ENCODE data around the gene LMLN.
"Not testable (repeated sequence)": the region's sequence is repeated elsewhere in the genome, so short reads cannot be mapped to it uniquely, and the experiment has no call there.

Gene LMLN

GRCh38 chr3:198025644-198026043 is 65.6 kb downstream of the LMLN start:
- DNase-seq (ENCODE audit: low read depth in 3 of 3) = no peak

GRCh38 chr3:198026620-198027019 is 66.6 kb downstream of the LMLN start:
- DNase-seq (ENCODE audit: low read depth in 3 of 3) = no peak

GRCh38 chr3:198027045-198027798 is 67.2 kb downstream of the LMLN start:
- DNase-seq (ENCODE audit: low read depth in 3 of 3) = no peak

- no peak for DNase-seq (ENCODE audit: low read depth in 3 of 3)
Measured at GRCh38 chr3:198027799-198028390, 67.9 kb downstream of the LMLN start.

- no peak for DNase-seq (ENCODE audit: low read depth in 3 of 3)
Measured at GRCh38 chr3:198028718-198029117, 68.7 kb downstream of the LMLN start.

- no peak for DNase-seq (ENCODE audit: low read depth in 3 of 3)
Measured at GRCh38 chr3:198030125-198030524, 70.1 kb downstream of the LMLN start.

GRCh38 chr3:198030726-198031125 is 70.7 kb downstream of the LMLN start:
- no peak for DNase-seq (ENCODE audit: low read depth in 3 of 3)

GRCh38 chr3:198032039-198032936 is 72.3 kb downstream of the LMLN start:
- no peak for DNase-seq (ENCODE audit: low read depth in 3 of 3)

GRCh38 chr3:198043119-198043518 is 83.1 kb downstream of the LMLN start:
- DNase-seq (ENCODE audit: low read depth in 3 of 3) = no peak

- no peak for DNase-seq (ENCODE audit: low read depth in 3 of 3)
Measured at GRCh38 chr3:198046120-198046857, 86.3 kb downstream of the LMLN start.

- no peak for DNase-seq (ENCODE audit: low read depth in 3 of 3)
Measured at GRCh38 chr3:198048445-198048844, 88.4 kb downstream of the LMLN start.

GRCh38 chr3:198051836-198052235 is 91.8 kb downstream of the LMLN start:
- no peak for DNase-seq (ENCODE audit: low read depth in 3 of 3)

- DNase-seq (ENCODE audit: low read depth in 3 of 3) = not testable (repeated sequence)
Measured at GRCh38 chr3:198053462-198053861, 93.4 kb downstream of the LMLN start.

- no peak for DNase-seq (ENCODE audit: low read depth in 3 of 3)
Measured at GRCh38 chr3:198061119-198062067, 101.4 kb downstream of the LMLN start.

GRCh38 chr3:198062068-198062465 is 102.0 kb downstream of the LMLN start:
- no peak for DNase-seq (ENCODE audit: low read depth in 3 of 3)

- DNase-seq (ENCODE audit: low read depth in 3 of 3) = no peak
Measured at GRCh38 chr3:198064420-198064819, 104.4 kb downstream of the LMLN start.

GRCh38 chr3:198065897-198066296 is 105.9 kb downstream of the LMLN start:
- DNase-seq (ENCODE audit: low read depth in 3 of 3) = no peak

GRCh38 chr3:198067416-198067815 is 107.4 kb downstream of the LMLN start:
- DNase-seq (ENCODE audit: low read depth in 3 of 3) = no peak

GRCh38 chr3:198070871-198071270 is 110.9 kb downstream of the LMLN start:
- DNase-seq (ENCODE audit: low read depth in 3 of 3) = no peak

- DNase-seq (ENCODE audit: low read depth in 3 of 3) = peak; percentile 9 to 21 (median 11)
Measured at GRCh38 chr3:198071602-198072287, 111.7 kb downstream of the LMLN start.

All from stimulated activated CD4-positive, alpha-beta T cell treated with anti-CD3 and anti-CD28 coated beads, TNF-alpha, amount 100 ng/mL, for 4 hours (primary cell).